Measurements from ENCODE around the gene ALDH1L1. TPM values are rescaled to one million over a fixed set of nuclear protein-coding genes. Genes with fewer than 3 reads are reported as not detected.

The ALDH1L1 gene
- polyA plus RNA-seq, 4 donors = 33.1 to 49.0 (median 42.8) TPM

GRCh38 chr3:126155819-126156218 is 24.6 kb downstream of the ALDH1L1 start:
- DNase-seq (ENCODE audit: low read depth in 4 of 4, low spot score in 2 of 4) = no peak

GRCh38 chr3:126155280-126155640 is 25.1 kb downstream of the ALDH1L1 start:
- DNase-seq (ENCODE audit: low read depth in 4 of 4, low spot score in 2 of 4) = no peak

GRCh38 chr3:126154391-126155279 is 25.8 kb downstream of the ALDH1L1 start:
- DNase-seq (ENCODE audit: low read depth in 4 of 4, low spot score in 2 of 4) = no peak

GRCh38 chr3:126153695-126154360 is 26.6 kb downstream of the ALDH1L1 start:
- no peak for DNase-seq (ENCODE audit: low read depth in 4 of 4, low spot score in 2 of 4)

GRCh38 chr3:126152901-126153694 is 27.3 kb downstream of the ALDH1L1 start:
- no peak for DNase-seq (ENCODE audit: low read depth in 4 of 4, low spot score in 2 of 4)

GRCh38 chr3:126152458-126152857 is 27.9 kb downstream of the ALDH1L1 start:
- DNase-seq (ENCODE audit: low read depth in 4 of 4, low spot score in 2 of 4) = no peak

- DNase-seq (ENCODE audit: low read depth in 4 of 4, low spot score in 2 of 4) = no peak
These were observed 28.7 kb downstream of the ALDH1L1 start for GRCh38 chr3:126151562-126152302.

- no peak for DNase-seq (ENCODE audit: low read depth in 4 of 4, low spot score in 2 of 4)
These were observed 30.3 kb downstream of the ALDH1L1 start for GRCh38 chr3:126149960-126150515.

GRCh38 chr3:126149256-126149902 is 31.0 kb downstream of the ALDH1L1 start:
- DNase-seq (ENCODE audit: low read depth in 4 of 4, low spot score in 2 of 4) = no peak

- no peak for DNase-seq (ENCODE audit: low read depth in 4 of 4, low spot score in 2 of 4)
These were observed 32.3 kb downstream of the ALDH1L1 start for GRCh38 chr3:126147932-126148683.

GRCh38 chr3:126147147-126147931 is 33.0 kb downstream of the ALDH1L1 start:
- DNase-seq (ENCODE audit: low read depth in 4 of 4, low spot score in 2 of 4) = no peak

- no peak for DNase-seq (ENCODE audit: low read depth in 4 of 4, low spot score in 2 of 4)
These were observed 33.8 kb downstream of the ALDH1L1 start for GRCh38 chr3:126146525-126147146.

GRCh38 chr3:126146034-126146433 is 34.4 kb downstream of the ALDH1L1 start:
- DNase-seq (ENCODE audit: low read depth in 4 of 4, low spot score in 2 of 4) = no peak

- no peak for DNase-seq (ENCODE audit: low read depth in 4 of 4, low spot score in 2 of 4)
These were observed 37.7 kb downstream of the ALDH1L1 start for GRCh38 chr3:126142652-126143051.

GRCh38 chr3:126137490-126138130 is 42.8 kb downstream of the ALDH1L1 start:
- DNase-seq (ENCODE audit: low read depth in 4 of 4, low spot score in 2 of 4) = no peak

GRCh38 chr3:126136428-126137220 is 43.8 kb downstream of the ALDH1L1 start:
- DNase-seq (ENCODE audit: low read depth in 4 of 4, low spot score in 2 of 4) = no peak

Measured in left renal cortex interstitium (tissue), 4 donors.